Thyroid gland (tissue), 4 donors: ENCODE measurements around the gene DIO3. TPM values are rescaled to one million over a fixed set of nuclear protein-coding genes. Genes with fewer than 3 reads are reported as not detected.

Experiments used
- DNase-seq, 2 donors: peaks; one replicate each; pipeline ENCODE4 v3.0.0-alpha.2; 2019
- H3K27ac ChIP-seq, 3 donors: fragments of 200-600 bp; sonication (generic); 1 replicate in 2 of 3; 2 replicates in 1 of 3; pipeline ENCODE4 v1.5.1; 2016 to 2019; ENCODE audit warnings: mild to moderate bottlenecking in 1 of 3, moderate library complexity in 1 of 3
- H3K27me3 ChIP-seq: fragments of 200-600 bp; sonication (generic); one replicate; pipeline ENCODE4 v1.5.1; 2019
- H3K36me3 ChIP-seq, 2 donors: fragments of 200-600 bp; sonication (generic); one replicate each; pipeline ENCODE4 v1.5.1; 2016 to 2019
- H3K4me1 ChIP-seq, 2 donors: fragments of 200-600 bp; sonication (generic); one replicate each; pipeline ENCODE4 v1.5.1; 2017 to 2019
- H3K4me3 ChIP-seq, 3 donors: fragments of 200-600 bp; sonication (generic); replicated peaks in 1 of 3; 1 replicate in 2 of 3; 2 replicates in 1 of 3; pipeline ENCODE4 v1.5.1; 2016; ENCODE audit warnings: mild to moderate bottlenecking in 1 of 3
- H3K9me3 ChIP-seq: fragments of 200-600 bp; sonication (generic); one replicate; pipeline ENCODE4 v1.5.1; 2017
- POLR2A ChIP-seq, 2 donors: fragments of 450-650 bp; IDR thresholded peaks; one replicate each; pipeline ENCODE4 v1.6.1; 2017; ENCODE audit warnings: antibody characterized with exemption in 2 of 2, mild to moderate bottlenecking in 2 of 2, moderate library complexity in 1 of 2
- WGBS, 2 donors: methylation state at CpG; one replicate each; pipeline ENCODE4 v1.1.5; 2017; 5-methylcytosine and 5-hydroxymethylcytosine counted together
- intact Hi-C: fragments of 100-400 bp; cut with DNase I; formaldehyde crosslinking; loops from one replicate; pipeline ENCODE4 v1.15.1; 2023
- total RNA-seq, 4 donors: library from RNA; depleted of rRNA; stranded (reverse); fragments of >200 nt; gene quantifications; one replicate each; pipeline ENCODE4 v1.2.3, GENCODE V29; 2016
- TF ChIP-seq, protein P1 (sequence below), 6 experiments: fragments of 200-600 bp in 3 of 6; fragments of 450-650 bp in 3 of 6; sonication (generic) in 3 of 6; IDR thresholded peaks; one replicate each; pipeline ENCODE4 v1.5.1; 2016 to 2019; ENCODE audit warnings: antibody characterized with exemption in 6 of 6, mild to moderate bottlenecking in 2 of 6, inconsistent platforms in 1 of 6, moderate library complexity in 1 of 6

The DIO3 gene
- total RNA-seq, 4 donors from 2014 or later: 7.0 to 10.7 (median 7.6) TPM

DNA sequence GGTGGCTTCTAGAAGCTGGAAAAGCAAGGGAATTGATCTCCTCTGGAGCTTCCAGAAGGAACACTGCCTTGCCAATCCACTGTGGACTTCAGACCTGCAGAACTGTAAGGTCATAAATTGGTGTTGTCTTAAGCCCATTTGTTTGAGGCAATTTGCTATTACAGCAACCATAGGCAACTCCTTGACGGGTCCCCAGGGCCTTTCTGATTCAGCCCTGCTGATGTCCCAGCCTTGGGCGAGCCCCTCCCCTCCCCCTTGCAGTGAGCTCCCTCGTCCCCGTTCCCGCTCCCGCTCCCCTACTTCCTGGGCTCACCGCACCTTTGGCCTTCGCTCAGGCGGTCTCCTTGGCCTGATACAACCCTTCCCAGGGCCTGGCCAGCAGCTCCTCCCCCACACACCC, 18.9 kb upstream of the DIO3 start:
- no peaks in the 10 kb centered on the region for H3K4me1 ChIP-seq
- no peaks in the 10 kb centered on the region for H3K36me3 ChIP-seq
- intact Hi-C loops: no loop called here
- no peaks in the 10 kb centered on the region for H3K9me3 ChIP-seq
- H3K4me3 ChIP-seq: no peak overlapping the region
- TF ChIP-seq, protein P1, sequence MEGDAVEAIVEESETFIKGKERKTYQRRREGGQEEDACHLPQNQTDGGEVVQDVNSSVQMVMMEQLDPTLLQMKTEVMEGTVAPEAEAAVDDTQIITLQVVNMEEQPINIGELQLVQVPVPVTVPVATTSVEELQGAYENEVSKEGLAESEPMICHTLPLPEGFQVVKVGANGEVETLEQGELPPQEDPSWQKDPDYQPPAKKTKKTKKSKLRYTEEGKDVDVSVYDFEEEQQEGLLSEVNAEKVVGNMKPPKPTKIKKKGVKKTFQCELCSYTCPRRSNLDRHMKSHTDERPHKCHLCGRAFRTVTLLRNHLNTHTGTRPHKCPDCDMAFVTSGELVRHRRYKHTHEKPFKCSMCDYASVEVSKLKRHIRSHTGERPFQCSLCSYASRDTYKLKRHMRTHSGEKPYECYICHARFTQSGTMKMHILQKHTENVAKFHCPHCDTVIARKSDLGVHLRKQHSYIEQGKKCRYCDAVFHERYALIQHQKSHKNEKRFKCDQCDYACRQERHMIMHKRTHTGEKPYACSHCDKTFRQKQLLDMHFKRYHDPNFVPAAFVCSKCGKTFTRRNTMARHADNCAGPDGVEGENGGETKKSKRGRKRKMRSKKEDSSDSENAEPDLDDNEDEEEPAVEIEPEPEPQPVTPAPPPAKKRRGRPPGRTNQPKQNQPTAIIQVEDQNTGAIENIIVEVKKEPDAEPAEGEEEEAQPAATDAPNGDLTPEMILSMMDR (IDR thresholded peaks at IDR 0.05): no peak
- no peak for TF ChIP-seq POLR2A (IDR thresholded peaks at IDR 0.05)
- H3K27me3 ChIP-seq: no peaks in the 10 kb centered on the region
- WGBS, 2 donors: 76 to 79% methylated on average over 9 of the region's 9 CpGs
- no peak overlapping the region for H3K27ac ChIP-seq
- DNase-seq: no peak

DNA sequence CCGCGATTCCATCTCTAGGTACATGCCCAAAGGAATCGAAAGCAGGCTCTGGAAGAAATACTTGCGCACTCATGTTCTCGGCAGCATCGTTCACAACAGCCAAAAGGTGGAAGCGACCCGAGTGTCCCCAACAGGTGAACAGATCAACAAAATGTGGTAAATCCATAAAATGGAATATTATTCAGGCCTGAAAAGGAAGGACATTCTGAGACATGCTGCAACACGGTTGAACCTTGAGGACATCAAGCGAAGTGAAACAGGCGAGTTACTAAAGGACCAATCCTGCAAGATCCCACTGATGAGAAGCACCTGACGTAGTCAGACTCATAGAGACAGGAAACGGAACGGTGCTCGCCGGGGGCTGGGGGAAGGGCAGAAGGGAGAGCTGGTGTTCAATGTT, 17.5 kb upstream of the DIO3 start:
- intact Hi-C loops: no loop called here
- no peaks in the 10 kb centered on the region for H3K36me3 ChIP-seq
- no peak for TF ChIP-seq POLR2A (IDR thresholded peaks at IDR 0.05)
- TF ChIP-seq, protein P1 (IDR thresholded peaks at IDR 0.05): no peak
- H3K4me3 ChIP-seq: no peak overlapping the region
- no peaks in the 10 kb centered on the region for H3K27me3 ChIP-seq
- H3K27ac ChIP-seq: no peak overlapping the region
- no peak for DNase-seq
- no peaks in the 10 kb centered on the region for H3K9me3 ChIP-seq
- no peaks in the 10 kb centered on the region for H3K4me1 ChIP-seq
- WGBS, 2 donors: 92 to 95% methylated on average over 16 of the region's 16 CpGs

DNA sequence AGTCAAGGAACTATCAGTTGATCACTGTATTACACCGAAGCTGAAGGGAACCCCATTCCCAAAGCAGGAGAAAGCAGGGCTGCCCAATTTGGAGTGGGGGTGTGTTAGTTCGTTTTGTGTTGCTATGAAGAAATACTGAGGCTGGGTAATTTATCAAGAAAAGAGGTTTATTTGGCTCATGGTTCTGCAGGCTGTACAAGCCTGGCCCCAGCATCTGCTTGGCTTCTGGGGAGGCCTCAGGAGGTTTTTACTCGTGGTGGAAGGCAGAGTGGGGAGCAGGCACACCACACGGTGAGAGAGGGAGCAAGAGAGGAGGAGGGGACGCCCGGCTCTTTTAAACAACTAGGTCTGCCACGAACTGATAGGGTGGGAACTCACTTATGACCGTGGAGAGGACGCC, 16.7 kb upstream of the DIO3 start:
- Histone ChIP-seq H3K27me3 (no peaks in the 10 kb centered on the region), H3K4me3 (no peak overlapping the region), H3K36me3 (no peaks in the 10 kb centered on the region), H3K4me1 (no peaks in the 10 kb centered on the region), H3K27ac (no peak overlapping the region), H3K9me3 (no peaks in the 10 kb centered on the region)
- WGBS, 2 donors: 78 to 83% methylated on average over 9 of the region's 9 CpGs
- no peak for DNase-seq
- intact Hi-C loops: no loop called here
- TF ChIP-seq POLR2A (IDR thresholded peaks at IDR 0.05): no peak
- TF ChIP-seq, protein P1 (IDR thresholded peaks at IDR 0.05): no peak

DNA sequence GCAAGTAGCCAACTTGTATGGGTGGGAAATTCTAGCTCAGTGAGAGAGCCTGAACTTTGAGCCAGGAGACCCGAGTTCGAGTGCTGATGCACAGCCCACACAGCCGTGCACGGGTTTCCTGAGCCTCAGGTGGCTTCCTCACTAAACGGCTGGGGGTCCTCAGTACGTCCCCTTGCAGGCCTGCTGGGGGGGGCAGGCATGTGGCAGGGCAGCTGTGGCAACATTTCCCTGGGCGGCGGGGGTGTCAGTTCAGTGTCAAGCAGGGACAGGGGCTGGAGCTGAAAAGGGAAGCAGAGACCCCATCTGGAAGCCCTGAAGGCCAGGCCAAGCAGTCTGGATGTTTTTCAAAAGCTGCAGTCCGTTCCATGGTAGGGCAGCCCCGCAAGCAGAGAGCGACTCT, 14.6 kb upstream of the DIO3 start:
- no peak for DNase-seq
- no peak for TF ChIP-seq POLR2A (IDR thresholded peaks at IDR 0.05)
- no peak overlapping the region for H3K27ac ChIP-seq
- no peaks in the 10 kb centered on the region for H3K9me3 ChIP-seq
- H3K36me3 ChIP-seq: no peaks in the 10 kb centered on the region
- 79 to 86% methylated on average over 11 of the region's 11 CpGs for WGBS, 2 donors
- no peaks in the 10 kb centered on the region for H3K27me3 ChIP-seq
- H3K4me1 ChIP-seq: no peaks in the 10 kb centered on the region
- intact Hi-C loops: no loop called here
- H3K4me3 ChIP-seq: no peak overlapping the region

DNA sequence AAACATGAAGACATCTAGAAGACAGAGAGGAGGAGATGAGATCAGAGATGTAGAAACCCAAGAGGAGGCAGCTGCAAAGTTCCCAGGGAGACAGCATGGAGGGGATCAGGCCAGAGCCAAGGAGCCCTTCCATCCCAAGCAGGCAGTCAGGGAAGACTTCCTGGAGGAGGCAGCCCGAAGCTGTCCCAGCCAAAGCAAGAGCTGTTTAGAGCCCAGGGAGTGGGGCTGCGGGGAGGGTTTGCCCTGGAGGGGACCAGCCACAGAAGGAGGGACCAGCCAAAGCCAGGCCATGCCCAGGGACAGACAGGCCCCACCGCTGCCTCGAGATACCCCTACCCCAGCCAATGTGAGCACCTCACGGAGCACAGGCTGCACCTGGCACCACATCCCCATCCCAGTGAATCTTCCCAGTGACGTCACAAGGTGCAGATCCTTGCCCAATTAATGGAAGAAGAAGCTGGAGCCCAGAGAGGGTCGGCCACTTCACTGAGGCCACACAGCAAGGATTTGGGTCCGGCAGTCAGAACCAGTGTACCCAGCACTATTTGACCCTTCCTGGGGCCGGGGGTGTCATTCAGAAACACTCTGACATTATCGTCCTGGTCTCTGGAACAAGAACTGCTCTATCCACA, 14.1 kb upstream of the DIO3 start:
- no peaks in the 10 kb centered on the region for H3K36me3 ChIP-seq
- H3K9me3 ChIP-seq: no peaks in the 10 kb centered on the region
- intact Hi-C loops: no loop called here
- WGBS, 2 donors: 81 to 85% methylated on average over 8 to 10 of the region's 10 CpGs
- TF ChIP-seq, protein P1 (IDR thresholded peaks at IDR 0.05): no peak
- TF ChIP-seq POLR2A (IDR thresholded peaks at IDR 0.05): no peak
- H3K27me3 ChIP-seq: no peaks in the 10 kb centered on the region
- H3K27ac ChIP-seq: no peak overlapping the region
- H3K4me1 ChIP-seq: no peaks in the 10 kb centered on the region
- DNase-seq: no peak
- no peak overlapping the region for H3K4me3 ChIP-seq
